Motor neuron (in vitro differentiated cells): ENCODE data around the gene DEAF1. TPM values are rescaled to one million over a fixed set of nuclear protein-coding genes. Genes with fewer than 3 reads are reported as not detected.

Source experiments
- ATAC-seq, 8 experiments: fragments of 200-7000 bp; cut with Tn5 transposase; replicated peaks in 6 of 8; 2 replicates each; pipeline ENCODE4 v1.8.0; 2021; ENCODE audit warnings: mild to moderate bottlenecking in 8 of 8, moderate library complexity in 8 of 8
- H3K27ac ChIP-seq, 2 donors: fragments of 250-450 bp; sonication (Bioruptor Pico); 2 replicates each; pipeline ENCODE4 v1.9.0; 2021; ENCODE audit warnings: antibody characterized with exemption in 2 of 2, mild to moderate bottlenecking in 2 of 2, moderate library complexity in 1 of 2
- H3K4me1 ChIP-seq, 2 donors: fragments of 250-450 bp; sonication (Bioruptor Pico); replicated peaks in 1 of 2; 2 replicates each; pipeline ENCODE4 v1.6.1; 2021; ENCODE audit warnings: antibody characterized with exemption in 2 of 2, mild to moderate bottlenecking in 2 of 2, moderate library complexity in 1 of 2
- H3K4me3 ChIP-seq, 5 donors: fragments of 250-450 bp; sonication (Bioruptor Pico); 2 replicates each; pipeline ENCODE4 v1.9.0; 2021; ENCODE audit warnings: antibody characterized with exemption in 5 of 5, mild to moderate bottlenecking in 5 of 5, moderate library complexity in 4 of 5
- WGBS, 10 experiments: fragments of 450-650 bp; shearing (Covaris generic); methylation state at CpG; one replicate each; pipeline ENCODE4 v1.0.0; 2022; 5-methylcytosine and 5-hydroxymethylcytosine counted together
- in situ Hi-C, 9 experiments: fragments of 400-800 bp; cut with MboI; loops; one replicate each; pipeline ENCODE4 v1.15.0; 2021; ENCODE audit warnings: low sequenced_read_pairs in 9 of 9, low pct_unique_long_range_greater_than_20kb in 2 of 9; ENCODE audit not compliant: unreplicated experiment in 9 of 9
- total RNA-seq, 8 experiments: library from RNA; unstranded; fragments of 300-600 nt; gene quantifications; 2 replicates each; pipeline versions ENCODE4 v1.2.3 to v1.2.4, GENCODE V29; 2022

The DEAF1 gene
- total RNA-seq, 8 experiments from 2014 or later, result 38.5 to 81.6 (median 54.3) TPM

DNA sequence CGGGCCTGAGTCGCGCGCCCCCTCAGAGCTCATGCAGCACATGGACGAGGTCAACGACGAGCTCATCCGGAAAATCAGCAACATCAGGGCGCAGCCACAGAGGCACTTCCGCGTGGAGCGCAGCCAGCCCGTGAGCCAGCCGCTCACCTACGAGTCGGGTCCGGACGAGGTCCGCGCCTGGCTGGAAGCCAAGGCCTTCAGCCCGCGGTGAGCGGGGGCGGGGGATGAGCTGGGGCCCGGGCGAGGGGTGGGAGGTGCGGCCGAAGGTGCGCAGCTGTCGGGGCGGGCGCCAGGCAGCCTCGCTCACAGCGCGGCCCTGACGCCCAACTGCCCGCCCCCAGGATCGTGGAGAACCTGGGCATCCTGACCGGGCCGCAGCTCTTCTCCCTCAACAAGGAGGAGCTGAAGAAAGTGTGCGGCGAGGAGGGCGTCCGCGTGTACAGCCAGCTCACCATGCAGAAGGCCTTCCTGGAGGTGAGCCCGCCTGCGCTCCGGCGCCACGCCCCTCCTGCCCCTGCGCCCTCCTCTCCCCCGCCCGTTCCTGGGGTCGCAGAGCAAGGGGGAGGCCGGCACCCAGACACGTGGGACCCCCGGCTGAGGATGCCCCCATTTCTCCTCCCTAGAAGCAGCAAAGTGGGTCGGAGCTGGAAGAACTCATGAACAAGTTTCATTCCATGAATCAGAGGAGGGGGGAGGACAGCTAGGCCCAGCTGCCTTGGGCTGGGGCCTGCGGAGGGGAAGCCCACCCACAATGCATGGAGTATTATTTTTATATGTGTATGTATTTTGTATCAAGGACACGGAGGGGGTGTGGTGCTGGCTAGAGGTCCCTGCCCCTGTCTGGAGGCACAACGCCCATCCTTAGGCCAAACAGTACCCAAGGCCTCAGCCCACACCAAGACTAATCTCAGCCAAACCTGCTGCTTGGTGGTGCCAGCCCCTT lies 31.5 kb upstream of the DEAF1 start:
- in situ Hi-C loops, result no loop called here
- 23% methylated on average over 4 of the region's 61 CpGs; no CpG with 5 or more reads in 9 of the 10 experiments for WGBS, 10 experiments
- Histone ChIP-seq H3K27ac (peak overlapping the region in 1 of 2 donors; percentile 3), H3K4me3 (peak overlapping the region; percentile 2 to 23 (median 19)), H3K4me1 (peaks cover 15 to 27% of the 10 kb centered on the region in 2 donors)
- ATAC-seq, result peak; percentile 20 to 63 (median 43)

DNA sequence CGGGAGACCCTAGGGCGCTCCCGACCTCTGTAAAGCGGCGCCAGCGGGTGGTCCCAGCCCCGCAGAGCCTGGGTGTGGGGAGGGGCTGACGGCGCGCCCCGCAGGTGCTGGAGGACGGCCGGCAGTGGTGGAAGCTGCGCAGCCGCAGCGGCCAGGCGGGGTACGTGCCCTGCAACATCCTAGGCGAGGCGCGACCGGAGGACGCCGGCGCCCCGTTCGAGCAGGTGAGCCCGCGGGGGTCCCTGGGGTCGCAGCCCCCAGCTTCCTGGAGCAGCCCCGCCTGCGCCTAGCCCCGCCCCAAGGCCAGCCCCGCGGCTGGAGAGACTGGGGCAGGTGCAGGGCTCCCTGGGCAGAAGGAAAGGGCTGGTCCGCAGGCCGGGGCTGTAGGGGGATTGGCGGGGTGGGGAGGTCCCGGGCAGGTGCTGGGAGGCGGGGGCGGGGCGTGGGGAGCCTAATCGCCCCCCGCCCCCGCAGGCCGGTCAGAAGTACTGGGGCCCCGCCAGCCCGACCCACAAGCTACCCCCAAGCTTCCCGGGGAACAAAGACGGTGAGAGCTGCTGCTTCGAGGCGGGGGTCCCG lies 30.7 kb upstream of the DEAF1 start:
- H3K4me1 ChIP-seq, result peaks cover 22 to 33% of the 10 kb centered on the region in 2 donors
- peak overlapping the region in 4 of 5 donors; percentile 13 to 23 (median 20) for H3K4me3 ChIP-seq
- ATAC-seq, result peak in 3 of 8 experiments; percentile 6 to 9 (median 6)
- no CpG with 5 or more reads among the region's 53 CpGs for WGBS, 10 experiments
- in situ Hi-C loops, result no loop called here
- no peak overlapping the region for H3K27ac ChIP-seq

DNA sequence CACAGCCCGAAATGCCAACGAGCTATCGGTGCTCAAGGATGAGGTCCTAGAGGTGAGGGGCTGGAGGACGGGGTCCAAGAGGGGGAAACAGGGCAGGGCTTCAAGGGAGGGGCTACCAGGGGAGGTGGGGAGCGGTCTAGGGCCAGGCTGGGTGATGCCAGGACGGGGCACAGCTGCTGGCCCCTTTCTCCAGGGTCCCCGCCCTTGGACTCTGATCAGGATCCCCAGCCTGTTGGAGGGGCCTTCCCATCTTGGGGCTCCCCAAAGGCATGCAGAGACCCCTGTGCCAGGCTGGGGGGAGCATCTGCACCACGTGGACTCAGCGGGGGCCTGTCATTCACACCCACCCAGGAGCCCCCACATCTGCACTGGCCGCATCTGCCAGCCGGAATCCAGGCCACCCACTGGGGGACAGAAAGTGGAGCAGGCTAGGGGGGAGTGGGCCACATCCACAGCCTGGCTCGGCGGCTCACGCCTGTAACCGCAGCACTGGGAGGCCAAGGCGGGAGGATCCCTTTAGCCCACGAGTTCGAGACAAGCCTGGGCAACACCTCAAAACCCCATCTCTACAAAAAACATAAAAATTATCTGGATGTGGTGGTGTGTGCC lies 29.9 kb upstream of the DEAF1 start:
- H3K4me1 ChIP-seq, result peaks cover 22 to 36% of the 10 kb centered on the region in 2 donors
- no peak overlapping the region for H3K27ac ChIP-seq
- H3K4me3 ChIP-seq, result no peak overlapping the region

DNA sequence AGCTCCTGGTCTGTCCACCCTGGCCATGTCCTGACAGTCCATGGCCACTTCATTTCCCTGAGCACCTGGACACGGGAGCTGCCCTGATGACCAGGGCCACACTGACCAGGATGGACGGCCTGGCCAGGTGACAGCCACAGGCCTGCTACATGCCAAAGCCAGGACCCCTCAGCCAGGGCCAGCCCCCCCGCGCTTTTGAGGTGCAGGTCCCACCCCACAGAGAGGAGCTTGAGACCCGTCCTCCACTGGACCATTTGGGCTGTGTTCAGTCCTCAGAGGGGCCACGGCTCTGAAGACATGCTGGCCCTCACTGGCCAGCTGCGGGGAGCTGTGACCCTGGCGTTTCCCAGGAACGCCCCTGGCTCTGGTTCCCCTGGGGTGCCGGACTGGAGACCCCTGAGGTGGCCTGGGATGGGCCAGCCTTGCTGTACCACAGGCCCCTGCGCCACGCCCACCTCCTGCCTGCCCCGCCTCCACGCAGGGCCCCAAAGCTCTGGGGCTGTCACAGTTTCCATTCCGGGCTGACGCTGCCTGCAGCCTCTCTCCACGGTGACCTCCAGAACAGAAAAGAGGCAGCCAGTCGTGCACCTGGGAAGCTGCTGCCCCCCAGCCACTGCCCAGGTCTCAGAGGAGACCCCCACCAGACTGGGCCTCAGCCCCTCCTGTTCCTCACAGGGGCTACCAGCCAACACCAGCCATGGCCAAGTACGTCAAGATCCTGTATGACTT lies 29.2 kb upstream of the DEAF1 start:
- H3K4me3 ChIP-seq, result no peak overlapping the region
- 10 to 30% methylated on average over 2 of the region's 19 CpGs; no CpG with 5 or more reads in 8 of the 10 experiments for WGBS, 10 experiments
- peaks cover 22 to 36% of the 10 kb centered on the region in 2 donors for H3K4me1 ChIP-seq
- no peak for ATAC-seq
- in situ Hi-C loops, result no loop called here
- no peak overlapping the region for H3K27ac ChIP-seq

More for the DNA sequence above, 29.9 kb upstream of the DEAF1 start:
- WGBS, 10 experiments, result 10 to 96% (median 47%) methylated on average over 2 to 4 of the region's 18 CpGs; no CpG with 5 or more reads in 7 of the 10 experiments
- ATAC-seq, result no peak
- in situ Hi-C loops, result no loop called here

DNA sequence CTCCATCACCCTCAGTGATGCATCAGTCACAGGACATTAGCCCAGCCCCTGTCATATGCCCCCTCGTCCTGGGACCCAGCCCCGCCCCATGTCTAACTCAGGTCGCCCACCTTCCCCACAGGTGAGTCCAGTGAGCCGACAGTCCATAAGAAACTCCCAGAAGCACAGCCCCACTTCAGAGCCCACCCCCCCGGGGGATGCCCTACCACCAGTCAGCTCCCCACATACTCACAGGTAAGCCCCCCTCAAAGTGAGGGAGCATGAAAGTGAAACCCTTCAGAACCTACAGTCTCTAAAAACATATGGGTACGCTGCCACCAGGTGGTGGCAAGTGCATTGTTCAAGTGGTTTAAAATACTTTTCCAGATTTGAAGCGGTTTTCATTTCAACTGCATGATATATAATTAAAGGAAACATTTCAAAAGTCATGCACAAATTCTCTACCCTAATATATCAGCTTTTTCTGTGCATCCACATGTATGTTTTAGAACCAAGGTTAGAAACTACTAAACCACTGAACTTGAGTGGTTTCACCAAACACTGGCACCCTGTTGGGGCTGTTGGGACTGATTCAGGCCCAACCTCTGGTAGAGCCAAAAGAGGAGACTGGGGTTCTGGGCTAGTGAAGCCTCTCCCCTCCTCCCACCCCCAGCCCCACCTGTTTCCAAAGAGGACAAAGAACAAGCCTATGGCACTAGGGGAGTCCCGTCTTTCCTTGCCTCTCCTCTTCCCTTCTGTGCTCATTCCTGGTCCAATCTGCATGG lies 28.3 kb upstream of the DEAF1 start:
- peak in 1 of 8 experiments; percentile 11 for ATAC-seq
- 0 to 67% (median 7%) methylated on average over 1 to 2 of the region's 8 CpGs; no CpG with 5 or more reads in 4 of the 10 experiments for WGBS, 10 experiments
- in situ Hi-C loops, result no loop called here
- Histone ChIP-seq H3K4me1 (peaks cover 22 to 36% of the 10 kb centered on the region in 2 donors), H3K4me3 (no peak overlapping the region), H3K27ac (no peak overlapping the region)

DNA sequence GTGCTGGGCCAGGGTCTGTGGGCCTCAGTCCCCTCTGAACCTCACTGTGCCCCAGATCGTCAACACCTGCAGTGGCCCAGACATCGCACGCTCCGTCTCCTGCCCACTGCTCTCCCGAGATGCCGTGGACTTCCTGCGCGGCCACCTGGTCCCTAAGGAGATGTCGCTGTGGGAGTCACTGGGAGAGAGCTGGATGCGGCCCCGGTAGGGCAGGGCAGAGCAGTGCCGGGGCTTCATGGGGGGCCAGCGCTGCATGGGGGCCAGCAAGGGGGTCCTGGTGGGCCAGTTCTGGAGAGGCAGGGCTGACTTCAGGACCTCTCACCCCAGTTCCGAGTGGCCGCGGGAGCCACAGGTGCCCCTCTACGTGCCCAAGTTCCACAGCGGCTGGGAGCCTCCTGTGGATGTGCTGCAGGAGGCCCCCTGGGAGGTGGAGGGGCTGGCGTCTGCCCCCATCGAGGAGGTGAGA lies 27.4 kb upstream of the DEAF1 start:
- Histone ChIP-seq H3K4me3 (no peak overlapping the region), H3K27ac (no peak overlapping the region), H3K4me1 (peaks cover 22 to 33% of the 10 kb centered on the region in 2 donors)
- ATAC-seq, result no peak
- in situ Hi-C loops, result no loop called here
- 36% methylated on average over 6 of the region's 20 CpGs; no CpG with 5 or more reads in 9 of the 10 experiments for WGBS, 10 experiments

DNA sequence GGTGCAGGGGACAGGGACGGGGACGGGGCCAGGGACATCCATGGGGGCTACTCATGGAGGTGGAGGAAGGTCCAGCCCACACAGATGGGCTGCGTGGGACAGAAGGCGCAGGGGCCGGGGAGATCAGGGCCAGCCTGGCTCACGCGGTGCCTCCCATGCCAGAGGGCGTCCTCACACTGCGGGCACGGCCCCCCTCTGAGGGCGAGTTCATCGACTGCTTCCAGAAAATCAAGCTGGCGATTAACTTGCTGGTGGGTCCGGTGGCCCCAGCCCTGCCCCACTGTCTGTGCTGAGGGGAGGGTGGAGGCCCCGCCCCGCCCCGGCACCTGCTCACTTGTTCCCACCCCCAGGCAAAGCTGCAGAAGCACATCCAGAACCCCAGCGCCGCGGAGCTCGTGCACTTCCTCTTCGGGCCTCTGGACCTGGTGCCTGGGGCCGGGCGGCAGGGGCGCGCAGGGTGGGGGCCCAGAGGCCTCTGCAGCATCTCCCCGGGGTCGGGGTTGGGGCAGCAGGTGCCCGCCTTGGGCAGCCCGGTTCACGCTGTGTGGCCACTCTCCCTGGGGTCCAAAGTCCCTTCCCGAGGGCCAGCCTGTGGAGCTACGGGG lies 26.8 kb upstream of the DEAF1 start:
- no peak overlapping the region for H3K4me3 ChIP-seq
- in situ Hi-C loops, result no loop called here
- WGBS, 10 experiments, result 20% methylated on average over 2 of the region's 33 CpGs; no CpG with 5 or more reads in 9 of the 10 experiments
- no peak overlapping the region for H3K27ac ChIP-seq
- peak in 2 of 8 experiments; percentile 13 to 17 for ATAC-seq
- H3K4me1 ChIP-seq, result peaks cover 22 to 33% of the 10 kb centered on the region in 2 donors

DNA sequence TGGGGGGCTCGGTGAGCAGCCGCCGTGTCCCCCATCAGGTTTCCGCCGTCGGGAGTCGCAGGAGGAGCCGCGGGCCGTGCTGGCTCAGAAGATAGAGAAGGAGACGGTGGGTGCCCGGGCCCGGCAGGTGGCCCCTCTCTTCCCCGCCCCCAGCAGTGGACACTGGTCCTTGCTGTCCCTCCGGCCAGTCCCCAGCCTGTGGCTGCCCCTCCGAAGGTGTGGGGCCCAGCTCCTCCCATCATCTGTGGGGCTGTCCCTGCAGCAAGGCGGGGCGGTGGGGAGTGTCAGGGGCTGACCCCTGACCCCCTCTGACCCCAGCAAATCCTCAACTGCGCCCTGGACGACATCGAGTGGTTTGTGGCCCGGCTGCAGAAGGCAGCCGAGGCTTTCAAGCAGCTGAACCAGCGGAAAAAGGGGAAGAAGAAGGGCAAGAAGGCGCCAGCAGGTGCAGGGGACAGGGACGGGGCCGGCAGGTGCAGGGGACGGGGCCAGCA lies 26.3 kb upstream of the DEAF1 start:
- WGBS, 10 experiments, result 100% methylated on average over 1 of the region's 28 CpGs; no CpG with 5 or more reads in 9 of the 10 experiments
- in situ Hi-C loops, result no loop called here
- ATAC-seq, result no peak
- Histone ChIP-seq H3K27ac (no peak overlapping the region), H3K4me1 (peaks cover 22 to 27% of the 10 kb centered on the region in 2 donors), H3K4me3 (peak overlapping the region in 1 of 5 donors; percentile 14)

DNA sequence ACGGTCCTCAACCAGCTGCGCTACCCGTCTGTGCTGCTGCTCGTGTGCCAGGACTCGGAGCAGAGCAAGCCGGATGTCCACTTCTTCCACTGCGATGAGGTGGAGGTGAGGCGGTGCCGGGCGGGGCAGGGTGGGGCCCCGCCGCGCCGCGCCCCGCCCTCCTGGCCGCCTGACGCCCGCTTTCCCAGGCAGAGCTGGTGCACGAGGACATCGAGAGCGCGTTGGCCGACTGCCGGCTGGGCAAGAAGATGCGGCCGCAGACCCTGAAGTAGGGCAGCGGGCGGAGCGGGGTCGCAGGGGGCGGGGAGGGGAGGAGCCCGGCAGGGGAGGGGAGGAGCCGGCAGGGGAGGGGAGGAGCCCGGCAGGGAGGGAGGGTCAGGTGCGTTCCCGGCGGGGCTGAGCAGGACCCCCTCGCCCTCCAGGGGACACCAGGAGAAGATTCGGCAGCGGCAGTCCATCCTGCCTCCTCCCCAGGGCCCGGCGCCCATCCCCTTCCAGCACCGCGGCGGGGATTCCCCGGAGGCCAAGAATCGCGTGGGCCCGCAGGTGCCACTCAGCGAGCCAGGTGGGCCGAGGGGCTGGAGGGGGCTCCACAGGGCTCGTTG lies 25.7 kb upstream of the DEAF1 start:
- peaks cover 18 to 22% of the 10 kb centered on the region in 2 donors for H3K4me1 ChIP-seq
- in situ Hi-C loops, result no loop called here
- no peak overlapping the region for H3K27ac ChIP-seq
- peak overlapping the region in 1 of 5 donors; percentile 14 for H3K4me3 ChIP-seq
- ATAC-seq, result peak in 5 of 8 experiments; percentile 21 to 76 (median 70)
- 18% methylated on average over 3 of the region's 53 CpGs; no CpG with 5 or more reads in 9 of the 10 experiments for WGBS, 10 experiments

DNA sequence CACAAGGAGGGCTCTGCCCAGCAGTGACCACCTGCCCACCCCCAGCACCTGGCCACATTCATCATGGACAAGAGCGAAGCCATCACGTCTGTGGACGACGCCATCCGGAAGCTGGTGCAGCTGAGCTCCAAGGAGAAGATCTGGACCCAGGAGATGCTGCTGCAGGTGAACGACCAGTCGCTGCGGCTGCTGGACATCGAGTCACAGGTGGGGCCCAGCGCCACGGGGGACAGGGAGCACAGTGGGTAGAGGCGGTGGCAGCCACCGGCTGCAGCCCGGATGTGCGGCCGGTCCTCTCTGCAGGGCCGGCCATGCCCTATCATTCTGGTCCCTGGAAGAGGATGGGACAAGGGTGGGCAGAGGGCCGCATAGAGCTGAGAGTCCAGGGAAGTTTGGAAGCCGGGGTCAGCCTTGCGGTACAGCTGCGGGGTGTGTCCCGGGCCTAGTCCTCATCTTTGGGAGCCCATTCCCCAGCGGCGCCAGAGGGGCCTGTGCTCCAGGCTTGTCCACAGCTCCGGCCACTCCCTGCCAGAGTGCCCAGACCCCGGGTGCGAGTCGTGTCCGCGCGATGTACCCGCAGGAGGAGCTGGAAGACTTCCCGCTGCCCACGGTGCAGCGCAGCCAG lies 25.1 kb upstream of the DEAF1 start:
- 20 to 100% (median 85%) methylated on average over 1 to 4 of the region's 35 CpGs; no CpG with 5 or more reads in 5 of the 10 experiments for WGBS, 10 experiments
- Histone ChIP-seq H3K27ac (no peak overlapping the region), H3K4me3 (no peak overlapping the region), H3K4me1 (peaks cover 18 to 20% of the 10 kb centered on the region in 2 donors)
- no peak for ATAC-seq
- in situ Hi-C loops, result no loop called here
